ENCODE results near the gene SEMA3G. TPM values are rescaled to one million over a fixed set of nuclear protein-coding genes. Genes with fewer than 3 reads are reported as not detected.
A peak's percentile ranks its signal among the peaks of the same experiment; 100 is the strongest.

SEMA3G gene
- total RNA-seq, 2 donors from 2014 or later: 0.20 to 0.33 TPM

- DNase-seq (ENCODE audit: low spot score in 2 of 2): no peak
- no peak overlapping the region for H3K27ac Mint-ChIP-seq
- no peaks in the 10 kb centered on the region for H3K9me3 Mint-ChIP-seq
- H3K36me3 Mint-ChIP-seq: no peaks in the 10 kb centered on the region
- peak in 1 of 2 donors; percentile 11 for ATAC-seq
Measured at GRCh38 chr3:52399593-52399992, 45.3 kb downstream of the SEMA3G start.

GRCh38 chr3:52399131-52399530 lies 45.8 kb downstream of the SEMA3G start:
- Mint-ChIP-seq H3K9me3 (no peaks in the 10 kb centered on the region), H3K36me3 (no peaks in the 10 kb centered on the region), H3K27ac (peak overlapping the region in 1 of 2 donors; percentile 48)
- peak in 1 of 2 donors; percentile 1 for ATAC-seq
- no peak for DNase-seq (ENCODE audit: low spot score in 2 of 2)

- Mint-ChIP-seq H3K9me3 (no peaks in the 10 kb centered on the region), H3K27ac (peak overlapping the region in 1 of 2 donors; percentile 48), H3K36me3 (no peaks in the 10 kb centered on the region)
- ATAC-seq (no peak), DNase-seq (ENCODE audit: low spot score in 2 of 2) (no peak)
Measured at GRCh38 chr3:52398670-52399081, 46.2 kb downstream of the SEMA3G start.

- ATAC-seq: no peak
- H3K36me3 Mint-ChIP-seq: no peaks in the 10 kb centered on the region
- no peak overlapping the region for H3K27ac Mint-ChIP-seq
- no peak for DNase-seq (ENCODE audit: low spot score in 2 of 2)
- no peaks in the 10 kb centered on the region for H3K9me3 Mint-ChIP-seq
Measured at GRCh38 chr3:52397676-52398399, 47.1 kb downstream of the SEMA3G start.

- Mint-ChIP-seq H3K36me3 (no peaks in the 10 kb centered on the region), H3K9me3 (no peaks in the 10 kb centered on the region), H3K27ac (no peak overlapping the region)
- no peak for DNase-seq (ENCODE audit: low spot score in 2 of 2)
- no peak for ATAC-seq
Measured at GRCh38 chr3:52396907-52397591, 47.9 kb downstream of the SEMA3G start.

GRCh38 chr3:52396011-52396906 lies 48.6 kb downstream of the SEMA3G start:
- Mint-ChIP-seq H3K27ac (peak overlapping the region in 1 of 2 donors; percentile 48), H3K36me3 (no peaks in the 10 kb centered on the region), H3K9me3 (no peaks in the 10 kb centered on the region)
- DNase-seq (ENCODE audit: low spot score in 2 of 2) (no peak), ATAC-seq (no peak)

GRCh38 chr3:52395503-52395865 lies 49.4 kb downstream of the SEMA3G start:
- Mint-ChIP-seq H3K36me3 (no peaks in the 10 kb centered on the region), H3K9me3 (no peaks in the 10 kb centered on the region), H3K27ac (peak overlapping the region in 1 of 2 donors; percentile 28)
- ATAC-seq (no peak), DNase-seq (ENCODE audit: low spot score in 2 of 2) (no peak)

GRCh38 chr3:52394751-52395502 lies 50.0 kb downstream of the SEMA3G start:
- no peaks in the 10 kb centered on the region for H3K36me3 Mint-ChIP-seq
- no peaks in the 10 kb centered on the region for H3K9me3 Mint-ChIP-seq
- ATAC-seq: no peak
- DNase-seq (ENCODE audit: low spot score in 2 of 2): no peak
- peak overlapping the region in 1 of 2 donors; percentile 28 for H3K27ac Mint-ChIP-seq

GRCh38 chr3:52393959-52394670 lies 50.8 kb downstream of the SEMA3G start:
- ATAC-seq (no peak), DNase-seq (ENCODE audit: low spot score in 2 of 2) (no peak)
- H3K9me3 Mint-ChIP-seq: no peaks in the 10 kb centered on the region
- no peaks in the 10 kb centered on the region for H3K36me3 Mint-ChIP-seq
- no peak overlapping the region for H3K27ac Mint-ChIP-seq

- H3K9me3 Mint-ChIP-seq: no peaks in the 10 kb centered on the region
Measured at GRCh38 chr3:52393131-52393807, 51.6 kb downstream of the SEMA3G start.

GRCh38 chr3:52392216-52392930 lies 52.5 kb downstream of the SEMA3G start:
- no peak overlapping the region for H3K27ac Mint-ChIP-seq
- no peak for ATAC-seq
- no peaks in the 10 kb centered on the region for H3K36me3 Mint-ChIP-seq

More at GRCh38 chr3:52393131-52393807, 51.6 kb downstream of the SEMA3G start:
- Mint-ChIP-seq H3K36me3 (no peaks in the 10 kb centered on the region), H3K27ac (peak overlapping the region in 1 of 2 donors; percentile 23)
- no peak for DNase-seq (ENCODE audit: low spot score in 2 of 2)
- ATAC-seq: no peak

GRCh38 chr3:52391096-52391495 lies 53.8 kb downstream of the SEMA3G start:
- DNase-seq (ENCODE audit: low spot score in 2 of 2) (no peak), ATAC-seq (no peak)
- Mint-ChIP-seq H3K27ac (peak overlapping the region in 1 of 2 donors; percentile 11), H3K36me3 (no peaks in the 10 kb centered on the region), H3K9me3 (no peaks in the 10 kb centered on the region)

More at GRCh38 chr3:52392216-52392930, 52.5 kb downstream of the SEMA3G start:
- no peaks in the 10 kb centered on the region for H3K9me3 Mint-ChIP-seq
- DNase-seq (ENCODE audit: low spot score in 2 of 2): no peak

- DNase-seq (ENCODE audit: low spot score in 2 of 2) (no peak), ATAC-seq (no peak)
- Mint-ChIP-seq H3K27ac (no peak overlapping the region), H3K9me3 (no peaks in the 10 kb centered on the region), H3K36me3 (no peaks in the 10 kb centered on the region)
Measured at GRCh38 chr3:52388933-52389332, 56.0 kb downstream of the SEMA3G start.

GRCh38 chr3:52388348-52388821 lies 56.5 kb downstream of the SEMA3G start:
- H3K27ac Mint-ChIP-seq: no peak overlapping the region
- ATAC-seq (no peak), DNase-seq (ENCODE audit: low spot score in 2 of 2) (no peak)
- no peaks in the 10 kb centered on the region for H3K36me3 Mint-ChIP-seq
- H3K9me3 Mint-ChIP-seq: no peaks in the 10 kb centered on the region

GRCh38 chr3:52387481-52387880 lies 57.4 kb downstream of the SEMA3G start:
- ATAC-seq: no peak
- Mint-ChIP-seq H3K36me3 (no peaks in the 10 kb centered on the region), H3K27ac (no peak overlapping the region), H3K9me3 (no peaks in the 10 kb centered on the region)
- no peak for DNase-seq (ENCODE audit: low spot score in 2 of 2)

Data from activated naive CD4-positive, alpha-beta T cell treated with anti-CD3 and anti-CD28 coated beads, Interleukin-2, amount 50 U/mL, for 72 hours (primary cell).